GM12872 (cell line): Measurements from ENCODE around the gene NR4A2.

Experiments
- CTCF ChIP-seq: IDR thresholded peaks from 3 replicates; pipeline ENCODE4 v1.5.1; 2011; ENCODE audit warnings: low read depth, mild to moderate bottlenecking, low read length, moderate library complexity; ENCODE audit not compliant: insufficient read depth

The NR4A2 gene

GRCh38 chr2:156311976-156312375, 20.5 kb downstream of the NR4A2 start:
- no peak for TF ChIP-seq CTCF

- TF ChIP-seq CTCF: no peak
Observed at GRCh38 chr2:156310773-156311172, 21.7 kb downstream of the NR4A2 start.

GRCh38 chr2:156309917-156310316, 22.6 kb downstream of the NR4A2 start:
- no peak for TF ChIP-seq CTCF

GRCh38 chr2:156309167-156309566, 23.4 kb downstream of the NR4A2 start:
- no peak for TF ChIP-seq CTCF

- no peak for TF ChIP-seq CTCF
Observed at GRCh38 chr2:156306821-156307220, 25.7 kb downstream of the NR4A2 start.

GRCh38 chr2:156305121-156305520, 27.4 kb downstream of the NR4A2 start:
- no peak for TF ChIP-seq CTCF

GRCh38 chr2:156300337-156300736, 32.2 kb downstream of the NR4A2 start:
- TF ChIP-seq CTCF: no peak
